HCT116 (cell line): ENCODE data around the gene CKB. TPM values are rescaled to one million over a fixed set of nuclear protein-coding genes. Genes with fewer than 3 reads are reported as not detected.

Source experiments
- ATAC-seq: fragments of 200-7000 bp; cut with Tn5 transposase; 2 replicates; pipeline ENCODE4 v1.9.1; 2020; ENCODE audit warnings: mild to moderate bottlenecking, moderate library complexity
- BruUV-seq: library from RNA; stranded (reverse); fragments of 400-500 nt; replicated peaks from 2 replicates; lab custom pipeline; 2021; lab: Mats Ljungman, UMichigan
- CTCF ChIA-PET: fragments of 300-600 bp; sonication (Branson Sonifier 250); formaldehyde crosslinking; loops from one replicate; lab custom pipeline; 2021; ENCODE audit warnings: antibody characterized with exemption; lab: Charles Lee
- POLR2A ChIA-PET: fragments of 300-600, 350-600 bp; sonication (Branson Sonifier 250); formaldehyde crosslinking; loops from one replicate; lab custom pipeline; 2021; ENCODE audit warnings: antibody characterized with exemption; lab: Charles Lee
- RAD21 ChIA-PET, 2 experiments: fragments of 300-600 bp; sonication (Branson Sonifier 250); formaldehyde crosslinking; loops; one replicate each; lab custom pipeline; 2023; ENCODE audit warnings: low total read pairs in 2 of 2; ENCODE audit not compliant: uncharacterized antibody in 2 of 2, unreplicated experiment in 2 of 2, low non-redundant PET in 1 of 2; lab: Charles Lee
- DNase-seq: peaks from one replicate; pipeline ENCODE4 v3.0.0-alpha.2; 2010; ENCODE audit warnings: low read depth, low spot score
- H2AFZ ChIP-seq: fragments of 200-600 bp; shearing (Covaris generic), sonication (generic); 2 replicates; pipeline ENCODE4 v1.6.1; 2017; ENCODE audit warnings: low read depth, mixed run types, mixed read lengths, antibody characterized with exemption, low read length; ENCODE audit not compliant: poor library complexity, severe bottlenecking
- H3K27ac ChIP-seq: 2 replicates; pipeline ENCODE4 v1.5.1; 2012; ENCODE audit warnings: low read depth, low read length
- H3K27me3 ChIP-seq: fragments of 200-600 bp; sonication (generic); 2 replicates; pipeline ENCODE4 v1.6.1; 2016; ENCODE audit warnings: mixed run types, low read length, mixed read lengths; ENCODE audit not compliant: insufficient read depth
- H3K36me3 ChIP-seq, 2 experiments: fragments of 200-500 bp in 1 of 2; fragments of 200-600 bp in 1 of 2; sonication (Bioruptor generic) in 1 of 2; sonication (generic) in 1 of 2; 2 replicates each; pipeline versions ENCODE4 v1.5.1 to v1.6.1; 2014 to 2016; ENCODE audit warnings: low read length in 2 of 2, inconsistent platforms in 1 of 2, mixed read lengths in 1 of 2, mixed run types in 1 of 2; ENCODE audit not compliant: insufficient read depth in 2 of 2, control insufficient read depth in 1 of 2
- H3K4me1 ChIP-seq, 2 experiments: fragments of 200-600 bp in 1 of 2; sonication (generic) in 1 of 2; 2 replicates each; pipeline versions ENCODE4 v1.5.1 to v1.6.1; 2012 to 2017; ENCODE audit warnings: low read length in 2 of 2, inconsistent platforms in 1 of 2, mild to moderate bottlenecking in 1 of 2, mixed read lengths in 1 of 2, mixed run types in 1 of 2, moderate library complexity in 1 of 2; ENCODE audit not compliant: insufficient read depth in 2 of 2, control insufficient read depth in 1 of 2
- H3K4me2 ChIP-seq: fragments of 200-600 bp; sonication (generic); 2 replicates; pipeline ENCODE4 v1.6.1; 2017; ENCODE audit warnings: mixed run types, low read length, mixed read lengths
- H3K4me3 ChIP-seq, 2 experiments: fragments of 200-600 bp in 1 of 2; sonication (generic) in 1 of 2; replicated peaks in 1 of 2; 2 replicates each; pipeline ENCODE4 v1.5.1; 2011 to 2016; ENCODE audit warnings: low read length in 2 of 2, control low read depth in 1 of 2, low read depth in 1 of 2, mild to moderate bottlenecking in 1 of 2, mixed read lengths in 1 of 2, mixed run types in 1 of 2
- H3K79me2 ChIP-seq: fragments of 200-600 bp; sonication (generic); 2 replicates; pipeline ENCODE4 v1.6.1; 2017; ENCODE audit warnings: mild to moderate bottlenecking, mixed run types, low read length, moderate library complexity, mixed read lengths; ENCODE audit not compliant: insufficient read depth
- H3K9ac ChIP-seq: fragments of 200-600 bp; sonication (generic); 2 replicates; pipeline ENCODE4 v1.6.1; 2016; ENCODE audit warnings: low read length, mixed read lengths
- H3K9me2 ChIP-seq: fragments of 200-600 bp; sonication (generic), shearing (Covaris generic); 2 replicates; pipeline ENCODE4 v1.6.1; 2017; ENCODE audit warnings: mixed run types, mild to moderate bottlenecking, moderate library complexity; ENCODE audit not compliant: insufficient read depth
- H3K9me3 ChIP-seq, 2 experiments: fragments of 200-500 bp in 1 of 2; fragments of 200-600 bp in 1 of 2; sonication (Bioruptor generic) in 1 of 2; sonication (generic) in 1 of 2; 2 replicates each; pipeline ENCODE4 v1.6.1; 2014 to 2017; ENCODE audit warnings: low read length in 2 of 2, mixed read lengths in 2 of 2, inconsistent platforms in 1 of 2, low read depth in 1 of 2, mild to moderate bottlenecking in 1 of 2, mixed run types in 1 of 2, moderate library complexity in 1 of 2; ENCODE audit not compliant: control insufficient read depth in 1 of 2, insufficient read depth in 1 of 2
- H4K20me1 ChIP-seq: fragments of 200-600 bp; sonication (generic), shearing (Covaris generic); 2 replicates; pipeline ENCODE4 v1.6.1; 2017; ENCODE audit warnings: mixed run types, mild to moderate bottlenecking, moderate library complexity; ENCODE audit not compliant: insufficient read depth
- CBX3 ChIP-seq: IDR thresholded peaks from 2 replicates; pipeline ENCODE4 v1.6.1; 2012; ENCODE audit warnings: low read depth
- CEBPB ChIP-seq: IDR thresholded peaks from 2 replicates; pipeline ENCODE4 v1.6.1; 2012; ENCODE audit warnings: low read depth
- ELF1 ChIP-seq: IDR thresholded peaks from 2 replicates; pipeline ENCODE4 v1.6.1; 2012; ENCODE audit warnings: low read depth, borderline replicate concordance
- EZH2 ChIP-seq: fragments of 200-600 bp; sonication (generic); IDR thresholded peaks from 2 replicates; pipeline ENCODE4 v1.6.1; 2017; ENCODE audit warnings: antibody characterized with exemption, mixed run types
- EZH2phosphoT487 ChIP-seq: fragments of 200-600 bp; IDR thresholded peaks from 2 replicates; pipeline ENCODE4 v1.6.1; 2018; ENCODE audit warnings: antibody characterized with exemption, borderline replicate concordance
- FOSL1 ChIP-seq: IDR thresholded peaks from 2 replicates; pipeline ENCODE4 v1.6.1; 2012; ENCODE audit warnings: low read depth
- JUND ChIP-seq: IDR thresholded peaks from 2 replicates; pipeline ENCODE4 v1.6.1; 2012
- POLR2AphosphoS5 ChIP-seq: IDR thresholded peaks from 2 replicates; pipeline ENCODE4 v1.6.1; 2011; ENCODE audit warnings: mild to moderate bottlenecking, low read depth, low read length, moderate library complexity
- RAD21 ChIP-seq: IDR thresholded peaks from 2 replicates; pipeline ENCODE4 v1.6.1; 2012; ENCODE audit warnings: low read depth, mild to moderate bottlenecking
- SP1 ChIP-seq: IDR thresholded peaks from 2 replicates; pipeline ENCODE4 v1.6.1; 2012; ENCODE audit warnings: low read depth
- SRF ChIP-seq: IDR thresholded peaks from 2 replicates; pipeline ENCODE4 v1.6.1; 2012; ENCODE audit warnings: low read depth
- TCF7L2 ChIP-seq: IDR thresholded peaks from 2 replicates; pipeline ENCODE4 v1.7.0; 2011; ENCODE audit warnings: borderline replicate concordance, inconsistent platforms; ENCODE audit not compliant: insufficient read depth, insufficient read length; ENCODE audit errors: extremely low read depth
- ZFX ChIP-seq: fragments of 450-650 bp; IDR thresholded peaks from 2 replicates; pipeline ENCODE4 v1.6.1; 2017
- intact Hi-C: fragments of 100-400 bp; cut with micrococcal nuclease; formaldehyde crosslinking; loops from 2 replicates; pipeline ENCODE4 v1.10.0; 2022
- total RNA-seq: library from RNA; stranded (reverse); gene quantifications from one replicate; pipeline ENCODE4 v1.2.1, GENCODE V29; 2021; ENCODE audit not compliant: unreplicated experiment
- TF ChIP-seq, protein P1 (sequence below), 3 experiments: fragments of 200-600 bp in 1 of 3; sonication (generic) in 1 of 3; IDR thresholded peaks in 2 of 3; conservative IDR thresholded peaks in 1 of 3; 2 replicates each; pipeline ENCODE4 v1.5.1; 2012 to 2017; ENCODE audit warnings: low read depth in 2 of 3, low read length in 2 of 3, antibody characterized with exemption in 1 of 3, borderline replicate concordance in 1 of 3, control low read depth in 1 of 3, mild to moderate bottlenecking in 1 of 3, mixed read lengths in 1 of 3, mixed run types in 1 of 3, moderate library complexity in 1 of 3; ENCODE audit not compliant: insufficient read depth in 1 of 3
- TF ChIP-seq, protein P2 (sequence below): IDR thresholded peaks from 2 replicates; pipeline ENCODE4 v1.6.1; 2011; ENCODE audit warnings: mild to moderate bottlenecking, low read length, moderate library complexity; ENCODE audit not compliant: insufficient replicate concordance; ENCODE audit errors: extremely low read depth

The CKB gene
- total RNA-seq, 1 experiment from 2014 or later: 605 TPM

DNA sequence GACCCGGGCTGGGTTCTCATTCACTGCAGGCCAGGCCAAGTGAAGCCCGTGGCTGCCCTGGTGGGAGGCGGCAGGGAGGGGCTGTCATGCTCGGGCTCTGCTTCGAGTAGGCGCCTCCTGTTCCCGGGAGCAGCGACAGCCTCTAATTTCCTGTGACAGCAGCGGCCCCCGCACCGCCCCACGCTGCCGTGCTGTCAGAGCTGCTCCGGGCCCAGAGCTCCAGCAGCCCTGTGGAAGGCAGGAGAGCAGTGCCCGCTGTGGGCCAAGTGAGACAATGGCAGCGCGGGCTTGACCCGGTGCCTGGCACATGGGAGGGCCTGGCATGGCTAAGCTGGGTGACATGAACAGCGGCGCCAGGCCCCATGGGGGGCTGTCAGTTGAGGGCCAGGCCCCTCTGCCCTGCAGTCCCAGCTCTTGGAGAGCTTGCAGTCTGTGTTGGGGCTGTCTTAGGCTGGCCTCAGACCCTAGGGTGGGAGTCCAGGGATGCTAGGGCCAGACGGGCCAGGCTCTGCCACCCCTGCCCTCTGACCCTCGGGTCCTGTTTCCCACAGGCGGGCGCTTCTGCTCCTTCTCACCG lies 11.5 kb upstream of the CKB start:
- H3K4me2 ChIP-seq: no peak overlapping the region
- CTCF ChIA-PET: no interaction called here

DNA sequence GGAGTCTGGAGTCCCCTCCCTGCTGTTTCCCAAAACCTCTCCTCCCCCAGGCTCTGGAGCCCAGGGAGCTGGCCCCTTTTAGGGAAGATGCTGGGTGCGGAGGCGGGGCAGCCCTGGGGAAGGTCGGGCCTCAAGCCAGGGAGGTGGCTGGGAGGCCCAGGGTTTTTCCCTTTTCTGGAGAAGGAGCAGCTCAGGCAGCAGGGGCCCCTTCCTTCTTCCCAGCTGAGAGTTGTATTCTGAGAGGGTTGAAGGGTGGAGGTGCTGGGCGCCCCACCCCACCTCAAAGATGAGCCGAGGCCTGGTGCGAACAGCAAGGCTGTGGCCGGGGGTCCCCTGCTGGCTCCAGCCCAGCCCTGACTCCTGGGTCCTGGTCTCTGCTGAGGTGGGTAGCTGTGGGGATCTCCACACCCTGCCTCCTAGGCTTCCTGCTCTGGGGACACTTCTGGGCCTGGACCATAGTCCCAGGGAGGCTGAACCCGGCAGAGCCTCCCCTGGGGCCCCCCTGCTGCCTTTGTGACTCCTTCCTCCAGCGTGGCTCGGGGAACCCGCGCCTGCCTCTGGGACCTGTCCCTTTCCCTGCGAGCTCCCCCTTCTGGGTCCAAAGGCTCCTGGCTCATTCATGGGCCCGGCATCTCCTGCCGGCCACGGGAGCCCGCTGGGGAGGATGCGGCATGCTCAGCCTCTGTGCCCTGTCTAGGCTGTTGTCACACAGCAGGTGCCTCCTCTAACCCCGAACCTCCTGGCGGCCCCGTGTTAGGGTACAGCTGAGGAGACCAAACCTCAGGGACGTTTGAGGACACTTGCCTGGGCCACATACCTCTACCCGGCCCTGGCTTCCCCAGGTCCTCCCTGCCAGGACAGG lies 10.7 kb upstream of the CKB start:
- intact Hi-C loops: no loop called here
- BruUV-seq: no TSS peak
- Histone ChIP-seq H3K36me3 (peaks cover 0 to 17% of the 10 kb centered on the region in 2 experiments; a peak in 2 of 4 replicates), H3K79me2 (peaks cover 30% of the 10 kb centered on the region), H3K4me2 (no peak overlapping the region), H3K27me3 (no peaks in the 10 kb centered on the region), H3K4me1 (peaks cover 3 to 21% of the 10 kb centered on the region in 2 experiments; a peak in 3 of 4 replicates), H2AFZ (no peak overlapping the region), H3K9ac (no peak overlapping the region), H3K4me3 (no peak overlapping the region), H3K9me3 (no peaks in the 10 kb centered on the region), H3K9me2 (no peaks in the 10 kb centered on the region), H4K20me1 (no peaks in the 10 kb centered on the region), H3K27ac (no peak overlapping the region)
- ATAC-seq: no peak
- no peak for DNase-seq
- ChIA-PET RAD21 (no interaction called here), CTCF (no interaction called here), POLR2A (interaction anchor here (2.8 kb wide), 1 partner anchor 12 kb away, joined by 9 read pairs; the partner anchor contains the start of gene CKB)
- no peak for TF ChIP-seq EZH2
- no peak for TF ChIP-seq SRF
- TF ChIP-seq TCF7L2: no peak
- TF ChIP-seq, protein P1, sequence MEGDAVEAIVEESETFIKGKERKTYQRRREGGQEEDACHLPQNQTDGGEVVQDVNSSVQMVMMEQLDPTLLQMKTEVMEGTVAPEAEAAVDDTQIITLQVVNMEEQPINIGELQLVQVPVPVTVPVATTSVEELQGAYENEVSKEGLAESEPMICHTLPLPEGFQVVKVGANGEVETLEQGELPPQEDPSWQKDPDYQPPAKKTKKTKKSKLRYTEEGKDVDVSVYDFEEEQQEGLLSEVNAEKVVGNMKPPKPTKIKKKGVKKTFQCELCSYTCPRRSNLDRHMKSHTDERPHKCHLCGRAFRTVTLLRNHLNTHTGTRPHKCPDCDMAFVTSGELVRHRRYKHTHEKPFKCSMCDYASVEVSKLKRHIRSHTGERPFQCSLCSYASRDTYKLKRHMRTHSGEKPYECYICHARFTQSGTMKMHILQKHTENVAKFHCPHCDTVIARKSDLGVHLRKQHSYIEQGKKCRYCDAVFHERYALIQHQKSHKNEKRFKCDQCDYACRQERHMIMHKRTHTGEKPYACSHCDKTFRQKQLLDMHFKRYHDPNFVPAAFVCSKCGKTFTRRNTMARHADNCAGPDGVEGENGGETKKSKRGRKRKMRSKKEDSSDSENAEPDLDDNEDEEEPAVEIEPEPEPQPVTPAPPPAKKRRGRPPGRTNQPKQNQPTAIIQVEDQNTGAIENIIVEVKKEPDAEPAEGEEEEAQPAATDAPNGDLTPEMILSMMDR (IDR thresholded peaks at IDR 0.05 in 2 of 3, conservative IDR thresholded peaks at IDR 0.05 in 1 of 3; ENCODE audit: borderline replicate concordance in 1 of 3, insufficient read depth in 1 of 3, low read depth in 2 of 3, low read length in 2 of 3): no peak
- TF ChIP-seq SP1: no peak
- no peak for TF ChIP-seq CEBPB
- TF ChIP-seq, protein P2, sequence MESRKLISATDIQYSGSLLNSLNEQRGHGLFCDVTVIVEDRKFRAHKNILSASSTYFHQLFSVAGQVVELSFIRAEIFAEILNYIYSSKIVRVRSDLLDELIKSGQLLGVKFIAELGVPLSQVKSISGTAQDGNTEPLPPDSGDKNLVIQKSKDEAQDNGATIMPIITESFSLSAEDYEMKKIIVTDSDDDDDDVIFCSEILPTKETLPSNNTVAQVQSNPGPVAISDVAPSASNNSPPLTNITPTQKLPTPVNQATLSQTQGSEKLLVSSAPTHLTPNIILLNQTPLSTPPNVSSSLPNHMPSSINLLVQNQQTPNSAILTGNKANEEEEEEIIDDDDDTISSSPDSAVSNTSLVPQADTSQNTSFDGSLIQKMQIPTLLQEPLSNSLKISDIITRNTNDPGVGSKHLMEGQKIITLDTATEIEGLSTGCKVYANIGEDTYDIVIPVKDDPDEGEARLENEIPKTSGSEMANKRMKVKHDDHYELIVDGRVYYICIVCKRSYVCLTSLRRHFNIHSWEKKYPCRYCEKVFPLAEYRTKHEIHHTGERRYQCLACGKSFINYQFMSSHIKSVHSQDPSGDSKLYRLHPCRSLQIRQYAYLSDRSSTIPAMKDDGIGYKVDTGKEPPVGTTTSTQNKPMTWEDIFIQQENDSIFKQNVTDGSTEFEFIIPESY: no peak

More for the DNA sequence above, 11.5 kb upstream of the CKB start:
- DNase-seq (no peak), ATAC-seq (no peak)
- Histone ChIP-seq H3K9me3 (no peaks in the 10 kb centered on the region), H3K9ac (no peak overlapping the region), H2AFZ (no peak overlapping the region), H3K4me3 (no peak overlapping the region), H3K79me2 (peaks cover 30% of the 10 kb centered on the region), H3K4me1 (peaks cover 3 to 23% of the 10 kb centered on the region in 2 experiments; a peak in 3 of 4 replicates), H3K27ac (no peak overlapping the region), H4K20me1 (no peaks in the 10 kb centered on the region), H3K27me3 (no peaks in the 10 kb centered on the region), H3K36me3 (peaks cover 0 to 17% of the 10 kb centered on the region in 2 experiments; a peak in 2 of 4 replicates), H3K9me2 (no peaks in the 10 kb centered on the region)
- ChIA-PET POLR2A (interaction anchor here (2.8 kb wide), 1 partner anchor 12 kb away, joined by 9 read pairs; the partner anchor contains the start of gene CKB), RAD21 (no interaction called here)
- no TSS peak for BruUV-seq
- TF ChIP-seq ZFX: no peak
- TF ChIP-seq EZH2: no peak
- no peak for TF ChIP-seq EZH2phosphoT487
- no peak for TF ChIP-seq ELF1
- no peak for TF ChIP-seq FOSL1
- TF ChIP-seq POLR2AphosphoS5: no peak
- no peak for TF ChIP-seq TCF7L2
- no peak for TF ChIP-seq CBX3
- no peak for TF ChIP-seq JUND
- no peak for TF ChIP-seq RAD21
- intact Hi-C loops: no loop called here
